ENCODE data around the gene PHLDB1.

DNA sequence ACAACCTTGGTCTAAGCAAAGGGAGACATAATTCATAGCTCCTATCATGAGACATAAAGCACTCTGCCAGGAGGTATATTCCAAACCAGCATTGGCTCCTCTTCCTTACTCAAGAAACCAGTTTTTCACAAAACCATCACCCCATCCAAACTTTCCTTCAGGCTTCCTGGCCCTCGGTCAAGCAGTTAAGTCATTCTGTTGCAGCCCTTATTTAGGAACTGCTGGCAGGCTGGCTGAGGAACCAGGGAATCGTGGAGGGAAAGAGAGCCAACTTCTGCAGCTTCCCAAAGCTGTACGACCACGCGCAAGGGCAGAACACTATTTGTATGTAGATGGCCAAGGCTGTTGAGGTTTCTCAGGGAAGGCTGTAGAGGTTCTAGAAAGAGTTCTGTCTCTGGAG, 42.4 kb upstream of the PHLDB1 start:
- TF ChIP-seq CTCF (IDR thresholded peaks at IDR 0.05) (no peak), ZFX (IDR thresholded peaks at IDR 0.05; ENCODE audit: borderline replicate concordance) (no peak)

Measured in 22Rv1 (cell line).